Liver (tissue), 9 donors: ENCODE data around the gene D2HGDH. TPM values are rescaled to one million over a fixed set of nuclear protein-coding genes. Genes with fewer than 3 reads are reported as not detected.

Source experiments
- DNase-seq: peaks from one replicate; pipeline ENCODE4 v3.0.0-alpha.2; 2017; ENCODE audit warnings: low spot score
- H3K27ac ChIP-seq, 2 donors: one replicate each; pipeline ENCODE4 v1.7.0; 2013; ENCODE audit warnings: inconsistent platforms in 2 of 2, low read length in 2 of 2, control low read depth in 1 of 2, low read depth in 1 of 2, mild to moderate bottlenecking in 1 of 2
- H3K27me3 ChIP-seq, 4 donors: one replicate each; pipeline versions ENCODE4 v1.6.1 to v1.7.0; 2013; ENCODE audit warnings: low read length in 3 of 4, inconsistent platforms in 1 of 4, mild to moderate bottlenecking in 1 of 4, moderate library complexity in 1 of 4; ENCODE audit not compliant: control insufficient read depth in 4 of 4, insufficient read depth in 4 of 4
- H3K36me3 ChIP-seq, 4 donors: one replicate each; pipeline versions ENCODE4 v1.6.1 to v1.7.0; 2013; ENCODE audit warnings: low read length in 3 of 4, mild to moderate bottlenecking in 3 of 4, low read depth in 1 of 4, moderate library complexity in 1 of 4; ENCODE audit not compliant: control insufficient read depth in 4 of 4, insufficient read depth in 3 of 4
- H3K4me1 ChIP-seq, 4 donors: one replicate each; pipeline versions ENCODE4 v1.6.1 to v1.7.0; 2013; ENCODE audit warnings: low read length in 3 of 4, mild to moderate bottlenecking in 3 of 4, moderate library complexity in 1 of 4; ENCODE audit not compliant: control insufficient read depth in 4 of 4, insufficient read depth in 4 of 4
- H3K4me3 ChIP-seq, 3 donors: one replicate each; pipeline versions ENCODE4 v1.6.1 to v1.7.0; 2013; ENCODE audit warnings: low read length in 3 of 3, control low read depth in 1 of 3, low read depth in 1 of 3, mild to moderate bottlenecking in 1 of 3
- H3K9ac ChIP-seq, 2 donors: one replicate each; pipeline ENCODE4 v1.7.0; 2013; ENCODE audit warnings: low read length in 2 of 2, mild to moderate bottlenecking in 2 of 2, moderate library complexity in 2 of 2, control low read depth in 1 of 2, low read depth in 1 of 2
- H3K9me3 ChIP-seq, 4 donors: one replicate each; pipeline versions ENCODE4 v1.6.1 to v1.7.0; 2013; ENCODE audit warnings: low read length in 3 of 4; ENCODE audit not compliant: control insufficient read depth in 4 of 4
- ATF3 ChIP-seq: IDR thresholded peaks from 2 replicates; pipeline ENCODE4 v1.6.1; 2016; ENCODE audit warnings: antibody characterized with exemption
- CTCF ChIP-seq: fragments of 150-350 bp; IDR thresholded peaks from 2 replicates; pipeline ENCODE4 v1.5.1; 2017; ENCODE audit warnings: improper control_type of control experiment, low read depth, low read length; ENCODE audit not compliant: missing input control
- EGR1 ChIP-seq, 2 donors: IDR thresholded peaks; 2 replicates each; pipeline ENCODE4 v1.6.1; 2016 to 2018; ENCODE audit warnings: antibody characterized with exemption in 2 of 2, low read depth in 2 of 2
- FOXA1 ChIP-seq: IDR thresholded peaks from 2 replicates; pipeline ENCODE4 v1.6.1; 2016; ENCODE audit warnings: antibody characterized with exemption
- FOXA2 ChIP-seq: IDR thresholded peaks from 2 replicates; pipeline ENCODE4 v1.6.1; 2016; ENCODE audit warnings: antibody characterized with exemption
- GABPA ChIP-seq, 2 donors: IDR thresholded peaks in 1 of 2; conservative IDR thresholded peaks in 1 of 2; 2 replicates each; pipeline ENCODE4 v1.6.1; 2016; ENCODE audit warnings: antibody characterized with exemption in 2 of 2, mild to moderate bottlenecking in 1 of 2, moderate library complexity in 1 of 2
- HNF4A ChIP-seq, 2 donors: conservative IDR thresholded peaks; 2 replicates each; pipeline ENCODE4 v1.6.1; 2016; ENCODE audit warnings: antibody characterized with exemption in 2 of 2, mild to moderate bottlenecking in 2 of 2
- MAX ChIP-seq: IDR thresholded peaks from 2 replicates; pipeline ENCODE4 v1.6.1; 2016; ENCODE audit warnings: antibody characterized with exemption
- NR2F2 ChIP-seq: IDR thresholded peaks from 2 replicates; pipeline ENCODE4 v1.6.1; 2016; ENCODE audit warnings: antibody characterized with exemption
- RAD21 ChIP-seq, 2 donors: IDR thresholded peaks; 2 replicates each; pipeline ENCODE4 v1.6.1; 2016; ENCODE audit warnings: antibody characterized with exemption in 2 of 2, mild to moderate bottlenecking in 2 of 2
- REST ChIP-seq: IDR thresholded peaks from 2 replicates; pipeline ENCODE4 v1.6.1; 2016; ENCODE audit warnings: antibody characterized with exemption, mild to moderate bottlenecking
- TAF1 ChIP-seq: conservative IDR thresholded peaks from 2 replicates; pipeline ENCODE4 v1.6.1; 2016; ENCODE audit warnings: antibody characterized with exemption, mild to moderate bottlenecking
- YY1 ChIP-seq: IDR thresholded peaks from 2 replicates; pipeline ENCODE4 v1.6.1; 2016; ENCODE audit warnings: antibody characterized with exemption, mild to moderate bottlenecking
- WGBS: extraction: QIAGEN DNeasy Blood & Tissue Kit; methylation state at CpG from one replicate; pipeline ENCODE4 v1.1.7; 2013; 5-methylcytosine and 5-hydroxymethylcytosine counted together
- polyA plus RNA-seq, 2 donors: library from polyadenylated mRNA; stranded (reverse) in 1 of 2; unstranded in 1 of 2; fragments of 200-250 nt in 1 of 2; fragments of >200 nt in 1 of 2; fragmentation: Nextera tagmentation in 1 of 2; extraction: Ambion mirVana in 1 of 2; gene quantifications; one replicate each; pipeline versions ENCODE4 v1.2.1 to v1.2.3, GENCODE V29; 2013 to 2015
- total RNA-seq, 2 donors: library from RNA; depleted of rRNA; stranded (reverse); fragments of >200 nt; gene quantifications; one replicate each; pipeline ENCODE4 v1.2.3, GENCODE V29; 2014
- TF ChIP-seq, protein P1 (sequence below): IDR thresholded peaks from 2 replicates; pipeline ENCODE4 v1.6.1; 2016; ENCODE audit warnings: antibody characterized with exemption
- donor health status: healthy.
- donor health status: healthy.
- donor health status: healthy.
- donor health status: healthy.
- donor health status: healthy.

Gene D2HGDH
- total and polyA plus RNA-seq, 4 donors = 6.4 to 25.0 (median 13.5) TPM

GRCh38 chr2:241719093-241719492 lies 15.3 kb upstream of the D2HGDH start:
- Histone ChIP-seq H3K9ac (no peak overlapping the region), H3K9me3 (peaks cover 2 to 10% (median 4%) of the 10 kb centered on the region in 4 donors), H3K27ac (no peak overlapping the region), H3K4me3 (no peak overlapping the region), H3K4me1 (no peaks in the 10 kb centered on the region), H3K36me3 (peaks cover 16 to 56% (median 26%) of the 10 kb centered on the region in 4 donors), H3K27me3 (no peaks in the 10 kb centered on the region)
- no peak for DNase-seq
- TF ChIP-seq FOXA2 (no peak), MAX (no peak), RAD21 (IDR thresholded peaks at IDR 0.05) (no peak)
- 96% methylated on average over 16 of the region's 16 CpGs for WGBS

DNA sequence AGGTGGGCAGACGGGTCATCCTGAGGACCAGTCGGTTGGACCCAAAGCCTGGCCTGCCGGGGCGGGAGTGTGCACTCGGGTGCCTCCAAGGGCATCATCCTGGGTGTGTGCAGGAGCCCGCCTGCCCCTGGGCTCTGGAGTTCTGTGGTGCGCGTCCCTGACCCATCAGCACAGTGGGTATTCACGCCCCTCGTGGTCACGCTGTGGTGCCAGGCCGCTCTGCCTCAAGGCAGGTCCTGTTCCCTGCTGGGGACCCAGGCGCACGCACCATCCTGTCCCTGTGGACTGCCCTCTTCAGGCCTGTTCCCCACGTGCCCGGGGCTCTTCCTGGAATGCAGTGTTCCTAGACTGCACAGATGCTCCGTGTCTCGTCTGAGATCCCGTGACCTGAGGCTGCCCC lies 14.3 kb upstream of the D2HGDH start:
- Histone ChIP-seq H3K4me1 (no peaks in the 10 kb centered on the region), H3K36me3 (peaks cover 13 to 55% (median 26%) of the 10 kb centered on the region in 4 donors), H3K4me3 (no peak overlapping the region), H3K9me3 (peaks cover 2 to 10% (median 4%) of the 10 kb centered on the region in 4 donors), H3K27me3 (no peaks in the 10 kb centered on the region), H3K9ac (no peak overlapping the region), H3K27ac (no peak overlapping the region)
- no peak for DNase-seq
- TF ChIP-seq CTCF = no peak
- TF ChIP-seq YY1 = no peak
- TF ChIP-seq EGR1 (IDR thresholded peaks at IDR 0.05; ENCODE audit: low read depth in 2 of 2) = no peak
- TF ChIP-seq, protein P1, sequence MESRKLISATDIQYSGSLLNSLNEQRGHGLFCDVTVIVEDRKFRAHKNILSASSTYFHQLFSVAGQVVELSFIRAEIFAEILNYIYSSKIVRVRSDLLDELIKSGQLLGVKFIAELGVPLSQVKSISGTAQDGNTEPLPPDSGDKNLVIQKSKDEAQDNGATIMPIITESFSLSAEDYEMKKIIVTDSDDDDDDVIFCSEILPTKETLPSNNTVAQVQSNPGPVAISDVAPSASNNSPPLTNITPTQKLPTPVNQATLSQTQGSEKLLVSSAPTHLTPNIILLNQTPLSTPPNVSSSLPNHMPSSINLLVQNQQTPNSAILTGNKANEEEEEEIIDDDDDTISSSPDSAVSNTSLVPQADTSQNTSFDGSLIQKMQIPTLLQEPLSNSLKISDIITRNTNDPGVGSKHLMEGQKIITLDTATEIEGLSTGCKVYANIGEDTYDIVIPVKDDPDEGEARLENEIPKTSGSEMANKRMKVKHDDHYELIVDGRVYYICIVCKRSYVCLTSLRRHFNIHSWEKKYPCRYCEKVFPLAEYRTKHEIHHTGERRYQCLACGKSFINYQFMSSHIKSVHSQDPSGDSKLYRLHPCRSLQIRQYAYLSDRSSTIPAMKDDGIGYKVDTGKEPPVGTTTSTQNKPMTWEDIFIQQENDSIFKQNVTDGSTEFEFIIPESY = no peak
- no peak for TF ChIP-seq TAF1
- no peak for TF ChIP-seq FOXA1
- no peak for TF ChIP-seq NR2F2
- no peak for TF ChIP-seq REST
- no peak for TF ChIP-seq GABPA (IDR thresholded peaks at IDR 0.05 in 1 of 2, conservative IDR thresholded peaks at IDR 0.05 in 1 of 2)
- TF ChIP-seq HNF4A (conservative IDR thresholded peaks at IDR 0.05) = no peak
- TF ChIP-seq ATF3 = no peak
- 98% methylated on average over 19 of the region's 19 CpGs for WGBS
